ENCODE measurements around the gene PATE2. TPM values are rescaled to one million over a fixed set of nuclear protein-coding genes. Genes with fewer than 3 reads are reported as not detected.

PATE2 gene
- total and polyA plus RNA-seq, 2 donors (not counting 3 experiments of a cell fraction or from before 2014, with no cell fraction given) = 0.31 TPM; not detected in 1

DNA sequence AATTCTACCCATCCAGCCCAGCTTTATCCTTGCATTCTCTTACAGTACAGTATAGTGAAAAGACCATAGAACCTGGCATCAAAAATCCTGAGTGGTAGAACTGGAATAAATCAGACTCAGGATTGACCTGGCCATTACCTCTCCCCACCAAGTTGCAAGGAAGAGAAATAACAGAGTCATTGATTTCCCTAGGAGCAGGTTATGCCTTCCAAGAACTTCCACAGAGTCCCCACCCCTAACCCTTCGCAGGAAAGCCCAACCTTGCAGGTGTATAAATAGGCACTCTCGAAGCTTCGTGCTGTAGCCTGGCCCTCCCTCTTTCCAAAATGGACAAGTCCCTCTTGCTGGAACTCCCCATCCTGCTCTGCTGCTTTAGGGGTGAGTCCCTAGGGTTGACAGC is 32.6 kb downstream of the PATE2 start, which contains the start of gene PATE1:
Gene PATE1 (plus strand): TSS at position 301 of the 400 bp plus-strand sequence. CDS start 26 bp downstream, at position 327.
- no peaks in the 10 kb centered on the region for H3K79me2 ChIP-seq (ENCODE audit: control insufficient read depth, insufficient read depth, low read length)
- DNase-seq (ENCODE audit: low read depth, low spot score) (no peak), FAIRE-seq (no peak)
- no peak within 1 kb of the TSS for H3K27ac ChIP-seq (ENCODE audit: insufficient read depth, low read depth, low read length)
- no peaks in the 10 kb centered on the region for H3K4me1 ChIP-seq (ENCODE audit: control insufficient read depth, extremely low read depth, insufficient read depth, low read length)
- H3K9ac ChIP-seq (replicated peaks; ENCODE audit: extremely low read depth, insufficient read depth, low read length) = no peak within 1 kb of the TSS
- H3K36me3 ChIP-seq (ENCODE audit: control insufficient read depth in 2 of 2, extremely low read depth in 1 of 2, insufficient read depth in 2 of 2, low read length in 2 of 2) = no peaks in the 10 kb centered on the region
- H3K9me3 ChIP-seq (replicated peaks; ENCODE audit: control insufficient read depth, insufficient read depth, low read length) = no peaks in the 10 kb centered on the region
- no peaks in the 10 kb centered on the region for H3K9me1 ChIP-seq (replicated peaks; ENCODE audit: control insufficient read depth, extremely low read depth, insufficient read depth, low read length)
- H3K4me2 ChIP-seq (ENCODE audit: insufficient read depth, low read length) = no peak within 1 kb of the TSS
- H4K20me1 ChIP-seq (replicated peaks; ENCODE audit: control insufficient read depth, extremely low read depth, insufficient read depth, low read length) = no peaks in the 10 kb centered on the region
- H3K27me3 ChIP-seq (ENCODE audit: control insufficient read depth in 2 of 2, insufficient read depth in 2 of 2, low read length in 2 of 2) = peaks cover 4 to 5% of the 10 kb centered on the region in 2 experiments
- ChIA-PET CTCF (interaction anchor here (0.7 kb wide), 1 partner anchor 22 kb away, joined by 3 read pairs; no protein-coding TSS in a partner anchor), POLR2A (no interaction called here)
- intact Hi-C loops (cut with micrococcal nuclease) (no loop called here), dilution Hi-C loops (cut with MboI; ENCODE audit: extremely low pct_ligation_motif_present, low sequenced_read_pairs) (no loop called here)
- H3K4me3 ChIP-seq (replicated peaks in 1 of 3; ENCODE audit: insufficient read depth in 1 of 3, low read depth in 1 of 3, low read length in 3 of 3) = no peak within 1 kb of the TSS
- TF ChIP-seq POLR2A (IDR thresholded peaks at IDR 0.05; ENCODE audit: low read depth, low read length) (no peak), MYC (IDR thresholded peaks at IDR 0.05; ENCODE audit: low read depth, low read length) (no peak), EZH2 (IDR thresholded peaks at IDR 0.05; ENCODE audit: borderline replicate concordance, low read depth, low read length, severe bottlenecking) (no peak), JUN (IDR thresholded peaks at IDR 0.05; ENCODE audit: borderline replicate concordance, insufficient read depth, insufficient read length, low read depth) (no peak), POLR2AphosphoS5 (IDR thresholded peaks at IDR 0.05; ENCODE audit: insufficient read depth, low read depth, low read length) (no peak), GATA2 (IDR thresholded peaks at IDR 0.05; ENCODE audit: insufficient read depth, insufficient read length, low read depth, low read length) (no peak), FOS (IDR thresholded peaks at IDR 0.05; ENCODE audit: borderline replicate concordance, insufficient read depth, low read length) (no peak)
- TF ChIP-seq, protein P1, sequence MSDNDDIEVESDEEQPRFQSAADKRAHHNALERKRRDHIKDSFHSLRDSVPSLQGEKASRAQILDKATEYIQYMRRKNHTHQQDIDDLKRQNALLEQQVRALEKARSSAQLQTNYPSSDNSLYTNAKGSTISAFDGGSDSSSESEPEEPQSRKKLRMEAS (IDR thresholded peaks at IDR 0.05; ENCODE audit: insufficient read depth, insufficient read length) = no peak
- TF ChIP-seq, protein P2, sequence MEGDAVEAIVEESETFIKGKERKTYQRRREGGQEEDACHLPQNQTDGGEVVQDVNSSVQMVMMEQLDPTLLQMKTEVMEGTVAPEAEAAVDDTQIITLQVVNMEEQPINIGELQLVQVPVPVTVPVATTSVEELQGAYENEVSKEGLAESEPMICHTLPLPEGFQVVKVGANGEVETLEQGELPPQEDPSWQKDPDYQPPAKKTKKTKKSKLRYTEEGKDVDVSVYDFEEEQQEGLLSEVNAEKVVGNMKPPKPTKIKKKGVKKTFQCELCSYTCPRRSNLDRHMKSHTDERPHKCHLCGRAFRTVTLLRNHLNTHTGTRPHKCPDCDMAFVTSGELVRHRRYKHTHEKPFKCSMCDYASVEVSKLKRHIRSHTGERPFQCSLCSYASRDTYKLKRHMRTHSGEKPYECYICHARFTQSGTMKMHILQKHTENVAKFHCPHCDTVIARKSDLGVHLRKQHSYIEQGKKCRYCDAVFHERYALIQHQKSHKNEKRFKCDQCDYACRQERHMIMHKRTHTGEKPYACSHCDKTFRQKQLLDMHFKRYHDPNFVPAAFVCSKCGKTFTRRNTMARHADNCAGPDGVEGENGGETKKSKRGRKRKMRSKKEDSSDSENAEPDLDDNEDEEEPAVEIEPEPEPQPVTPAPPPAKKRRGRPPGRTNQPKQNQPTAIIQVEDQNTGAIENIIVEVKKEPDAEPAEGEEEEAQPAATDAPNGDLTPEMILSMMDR (IDR thresholded peaks at IDR 0.05; ENCODE audit: extremely low read depth in 1 of 2, insufficient read depth in 1 of 2, low read depth in 1 of 2, low read length in 2 of 2) = no peak
- H2AFZ ChIP-seq (ENCODE audit: low read depth, low read length) = no peak within 1 kb of the TSS
- BruUV-seq (replicated peaks) = no TSS peak
